ENCODE results near the gene AGAP1.

AGAP1 gene

DNA sequence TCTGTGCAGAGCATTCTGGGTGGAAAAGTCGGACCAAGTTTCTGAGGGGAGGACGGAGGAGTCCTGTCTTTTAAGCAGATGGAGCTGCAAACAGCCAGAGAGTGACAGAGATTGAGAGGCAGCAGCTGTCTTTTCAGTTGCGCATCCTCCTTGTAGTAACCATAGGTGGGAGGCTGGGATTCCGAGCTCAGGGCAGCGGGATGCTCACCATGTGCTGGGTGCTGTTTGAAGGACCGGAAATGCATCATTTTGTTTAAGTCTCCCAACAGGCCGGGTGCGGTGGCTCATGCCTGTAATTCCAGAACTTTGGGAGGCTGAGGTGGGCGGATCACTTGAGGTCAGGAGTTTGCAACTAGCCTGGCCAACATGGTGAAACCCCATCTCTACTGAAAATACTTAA, 93.4 kb downstream of the AGAP1 start:
- TF ChIP-seq TAF1 (IDR thresholded peaks at IDR 0.05; ENCODE audit: borderline replicate concordance, low read depth, low read length) (no peak), POLR2A (IDR thresholded peaks at IDR 0.05; ENCODE audit: low read depth, low read length) (no peak), POLR2AphosphoS5 (IDR thresholded peaks at IDR 0.05; ENCODE audit: low read depth, low read length) (no peak)
- FAIRE-seq = no peak
- DNase-seq (ENCODE audit: insufficient read length) = no peak

DNA sequence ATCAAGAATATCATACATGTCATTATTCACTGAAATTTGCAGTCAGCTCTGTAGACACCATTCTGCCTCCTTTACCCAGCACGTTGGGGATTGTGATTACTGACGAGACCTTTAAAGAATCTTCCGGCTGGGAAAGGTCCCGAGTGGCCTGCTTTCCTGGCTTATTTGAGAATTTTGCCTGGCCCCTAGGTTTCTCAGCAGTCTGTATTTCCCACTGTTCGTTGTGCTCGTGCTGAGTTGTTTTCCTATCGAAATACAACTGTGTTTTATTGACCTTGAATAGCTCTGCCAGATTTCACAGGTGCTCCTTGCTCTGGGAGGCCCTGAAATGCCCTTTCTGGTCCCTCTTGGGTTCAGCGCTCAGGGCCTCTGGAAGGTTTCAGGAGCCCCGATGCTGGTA, 94.9 kb downstream of the AGAP1 start:
- TF ChIP-seq POLR2A (IDR thresholded peaks at IDR 0.05; ENCODE audit: low read depth, low read length) (no peak), TAF1 (IDR thresholded peaks at IDR 0.05; ENCODE audit: borderline replicate concordance, low read depth, low read length) (no peak), POLR2AphosphoS5 (IDR thresholded peaks at IDR 0.05; ENCODE audit: low read depth, low read length) (no peak)
- FAIRE-seq (no peak), DNase-seq (ENCODE audit: insufficient read length) (no peak)

DNA sequence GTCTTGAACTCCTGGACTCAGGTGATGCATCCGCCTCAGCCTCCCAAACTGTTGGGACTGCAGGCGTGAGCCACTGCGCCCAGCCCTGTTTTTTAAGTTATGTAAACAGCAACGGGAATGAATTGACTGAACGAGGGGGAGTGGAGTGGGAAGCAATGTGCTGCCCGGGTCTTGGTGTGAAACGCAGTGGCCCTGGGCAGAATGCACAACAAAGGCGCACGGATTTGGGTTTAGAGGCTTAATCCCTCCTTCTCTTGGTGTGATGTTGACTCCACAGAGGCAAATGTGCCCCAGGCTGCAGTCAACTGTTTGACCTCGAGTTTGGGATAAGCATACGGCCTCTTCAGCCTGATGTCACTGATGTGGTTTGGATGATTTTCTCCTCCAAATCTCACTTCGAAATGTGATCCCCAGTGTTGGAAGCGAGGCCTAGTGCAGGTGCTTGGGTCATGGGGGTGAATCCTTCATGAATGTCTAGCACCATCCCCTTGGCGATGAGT, 97.4 kb downstream of the AGAP1 start:
- FAIRE-seq (no peak), DNase-seq (ENCODE audit: insufficient read length) (no peak)
- TF ChIP-seq TAF1 (IDR thresholded peaks at IDR 0.05; ENCODE audit: borderline replicate concordance, low read depth, low read length) = no peak

DNA sequence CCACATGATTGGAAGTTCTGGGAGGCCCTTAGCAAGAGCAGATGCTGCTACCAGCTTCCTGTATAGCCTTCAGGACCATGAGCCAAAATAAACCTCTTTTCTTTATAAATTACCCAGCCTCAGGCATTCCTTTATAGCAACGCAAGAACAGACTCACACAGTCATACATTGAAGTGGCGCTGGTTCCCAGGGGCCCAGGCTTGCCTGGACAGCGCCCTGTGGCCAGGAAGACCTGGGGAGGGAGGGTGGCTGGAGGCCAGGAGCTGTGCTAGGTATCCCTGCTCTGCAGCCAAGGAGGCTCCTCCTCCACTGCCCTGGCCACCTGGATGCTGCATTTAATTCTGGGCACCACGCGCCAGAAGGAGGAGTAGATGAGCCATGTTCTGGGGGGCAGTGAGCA, 98.1 kb downstream of the AGAP1 start:
- FAIRE-seq (no peak), DNase-seq (ENCODE audit: insufficient read length) (no peak)
- TF ChIP-seq POLR2AphosphoS5 (IDR thresholded peaks at IDR 0.05; ENCODE audit: low read depth, low read length) (no peak), POLR2A (IDR thresholded peaks at IDR 0.05; ENCODE audit: low read depth, low read length) (no peak), TAF1 (IDR thresholded peaks at IDR 0.05; ENCODE audit: borderline replicate concordance, low read depth, low read length) (no peak)

DNA sequence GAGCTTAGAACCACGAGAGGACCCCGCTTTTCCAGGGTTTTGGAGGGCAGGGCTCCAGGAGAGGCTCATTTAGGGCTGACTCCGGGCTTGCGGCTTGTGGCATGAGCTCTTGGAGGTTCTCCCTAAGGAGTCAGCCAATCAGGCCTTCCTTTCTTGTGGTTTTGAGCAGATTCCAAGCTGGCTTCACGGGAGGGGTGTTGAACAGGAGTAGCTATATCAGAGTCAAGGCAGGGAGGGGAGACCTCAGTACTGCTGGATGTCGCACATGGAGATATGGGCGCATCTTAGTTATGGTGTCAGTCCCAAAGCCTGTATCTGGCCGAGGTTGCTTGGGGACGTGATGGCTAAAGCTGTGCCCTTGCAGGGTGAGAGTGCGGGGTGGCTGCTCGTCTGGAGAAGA, 98.6 kb downstream of the AGAP1 start:
- no peak for DNase-seq (ENCODE audit: insufficient read length)
- no peak for FAIRE-seq
- no peak for TF ChIP-seq POLR2AphosphoS5 (IDR thresholded peaks at IDR 0.05; ENCODE audit: low read depth, low read length)
- TF ChIP-seq TAF1 (IDR thresholded peaks at IDR 0.05; ENCODE audit: borderline replicate concordance, low read depth, low read length) = no peak
- no peak for TF ChIP-seq POLR2A (IDR thresholded peaks at IDR 0.05; ENCODE audit: low read depth, low read length)

DNA sequence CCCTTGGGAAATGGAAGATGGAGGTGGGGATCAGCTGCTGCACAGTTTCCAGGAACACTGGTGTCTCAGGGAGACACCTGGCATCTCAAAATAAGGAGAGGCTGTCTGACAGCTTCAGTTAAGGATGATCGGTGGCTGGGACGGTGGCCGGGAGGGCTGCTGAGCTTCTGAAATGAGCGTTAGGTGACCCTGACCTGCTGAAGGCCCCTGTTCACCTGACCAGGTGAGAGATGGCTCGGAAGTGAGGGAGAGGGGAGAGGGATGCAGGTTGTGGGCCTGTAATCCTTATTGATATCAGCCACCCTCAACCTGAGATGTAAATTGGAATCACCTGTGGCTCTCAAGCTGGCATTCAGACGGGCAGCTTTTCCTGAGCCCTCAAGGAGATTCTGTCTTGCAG, 99.0 kb downstream of the AGAP1 start:
- no peak for FAIRE-seq
- DNase-seq (ENCODE audit: insufficient read length) = no peak
- TF ChIP-seq POLR2A (IDR thresholded peaks at IDR 0.05; ENCODE audit: low read depth, low read length) (no peak), POLR2AphosphoS5 (IDR thresholded peaks at IDR 0.05; ENCODE audit: low read depth, low read length) (no peak), TAF1 (IDR thresholded peaks at IDR 0.05; ENCODE audit: borderline replicate concordance, low read depth, low read length) (no peak)

DNA sequence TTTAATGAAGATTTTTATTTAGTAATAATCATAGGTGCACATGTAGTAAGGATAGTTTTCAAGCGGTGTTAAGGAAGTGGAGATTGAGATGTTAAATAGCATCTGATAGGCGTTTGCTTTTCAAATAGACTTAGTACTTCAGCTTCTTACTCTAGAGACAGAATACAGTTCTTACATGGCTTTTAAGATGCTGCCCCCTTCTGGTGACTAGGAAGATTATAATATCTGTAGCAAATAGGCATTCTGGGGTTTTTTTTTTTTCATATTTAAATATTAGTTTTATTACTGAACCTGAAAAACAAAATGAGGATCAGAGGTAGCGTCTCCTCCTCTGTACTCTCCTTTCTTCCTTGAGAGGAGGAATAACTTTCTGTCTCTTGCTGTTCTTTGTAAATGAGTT, 100.2 kb downstream of the AGAP1 start:
- FAIRE-seq = peak; percentile 67

DNA sequence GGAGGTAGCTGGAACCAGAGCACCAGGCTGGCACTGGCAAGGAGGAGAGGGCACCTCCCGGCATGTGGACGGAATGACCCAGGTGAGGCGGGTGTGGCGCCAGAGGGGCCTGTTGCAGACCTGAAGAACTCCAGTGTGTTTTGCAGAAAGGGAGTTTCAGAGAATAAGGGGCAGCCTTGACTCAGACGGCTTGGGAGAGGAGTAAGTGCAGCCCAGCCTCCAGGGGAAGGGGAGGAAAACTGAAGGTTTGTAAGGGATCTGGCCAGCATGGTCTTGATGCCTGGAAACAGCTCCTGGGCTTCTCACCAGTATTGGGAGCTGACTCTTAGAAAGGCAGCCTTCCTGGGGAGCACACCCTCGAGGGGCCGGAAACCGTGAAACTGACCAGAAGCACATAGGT, 101.1 kb downstream of the AGAP1 start:
- TF ChIP-seq POLR2AphosphoS5 (IDR thresholded peaks at IDR 0.05; ENCODE audit: low read depth, low read length) (no peak), POLR2A (IDR thresholded peaks at IDR 0.05; ENCODE audit: low read depth, low read length) (no peak), TAF1 (IDR thresholded peaks at IDR 0.05; ENCODE audit: borderline replicate concordance, low read depth, low read length) (no peak)
- DNase-seq (ENCODE audit: insufficient read length) (no peak), FAIRE-seq (no peak)

More for the DNA sequence above, 100.2 kb downstream of the AGAP1 start:
- TF ChIP-seq POLR2A (IDR thresholded peaks at IDR 0.05; ENCODE audit: low read depth, low read length) (no peak), TAF1 (IDR thresholded peaks at IDR 0.05; ENCODE audit: borderline replicate concordance, low read depth, low read length) (no peak), POLR2AphosphoS5 (IDR thresholded peaks at IDR 0.05; ENCODE audit: low read depth, low read length) (no peak)
- DNase-seq (ENCODE audit: insufficient read length) = no peak

DNA sequence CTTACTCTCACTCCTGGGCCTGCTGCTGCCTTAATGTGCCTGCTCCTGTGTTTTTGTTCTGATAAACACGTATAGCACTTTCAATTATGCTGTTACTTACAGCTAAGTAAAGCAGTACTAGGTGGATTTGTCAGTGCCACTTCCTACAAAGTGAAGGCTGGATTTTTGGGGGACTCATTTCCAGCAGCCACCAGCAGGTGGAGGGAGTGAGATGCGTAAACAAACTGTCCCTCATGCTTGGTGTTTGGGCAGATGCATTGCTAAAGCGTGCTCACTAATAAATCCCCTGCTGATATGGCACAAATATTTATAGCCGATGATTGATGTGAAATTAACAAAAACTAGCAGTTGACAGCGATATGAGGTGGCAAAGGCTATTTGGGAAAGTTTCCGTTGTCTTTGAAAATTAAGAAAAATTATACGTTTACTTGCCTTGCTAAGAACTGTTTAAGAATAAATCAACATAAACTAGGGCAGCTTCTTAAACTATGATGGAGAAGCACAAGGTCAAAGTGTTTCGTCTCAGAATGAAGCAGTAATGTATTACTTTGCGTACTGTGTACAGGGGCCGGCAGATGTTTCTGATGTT, 101.7 kb downstream of the AGAP1 start:
- DNase-seq (ENCODE audit: insufficient read length) (no peak), FAIRE-seq (no peak)
- no peak for TF ChIP-seq POLR2AphosphoS5 (IDR thresholded peaks at IDR 0.05; ENCODE audit: low read depth, low read length)
- no peak for TF ChIP-seq TAF1 (IDR thresholded peaks at IDR 0.05; ENCODE audit: borderline replicate concordance, low read depth, low read length)
- TF ChIP-seq POLR2A (IDR thresholded peaks at IDR 0.05; ENCODE audit: low read depth, low read length) = no peak

DNA sequence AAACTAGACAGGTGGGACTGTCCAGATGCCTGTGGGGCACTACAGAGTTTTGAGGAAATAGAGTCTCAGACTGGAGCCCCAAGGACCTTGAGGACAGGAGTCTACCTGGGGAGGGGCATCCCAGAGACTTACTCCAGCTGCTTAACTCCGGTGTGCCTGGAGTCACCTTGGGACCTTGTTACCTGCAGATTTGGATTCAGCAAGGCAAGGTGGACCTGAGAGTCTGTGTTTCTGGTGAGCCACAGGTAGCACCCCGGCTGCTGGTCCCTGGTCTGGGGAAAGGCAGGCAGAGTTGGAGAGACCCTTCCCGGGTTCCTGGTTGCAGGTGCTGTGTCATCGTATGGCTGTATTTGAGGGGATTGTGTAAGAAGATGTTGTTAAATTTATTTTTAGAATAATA, 102.4 kb downstream of the AGAP1 start:
- TF ChIP-seq TAF1 (IDR thresholded peaks at IDR 0.05; ENCODE audit: borderline replicate concordance, low read depth, low read length) (no peak), POLR2AphosphoS5 (IDR thresholded peaks at IDR 0.05; ENCODE audit: low read depth, low read length) (no peak), POLR2A (IDR thresholded peaks at IDR 0.05; ENCODE audit: low read depth, low read length) (no peak)
- no peak for FAIRE-seq
- no peak for DNase-seq (ENCODE audit: insufficient read length)

DNA sequence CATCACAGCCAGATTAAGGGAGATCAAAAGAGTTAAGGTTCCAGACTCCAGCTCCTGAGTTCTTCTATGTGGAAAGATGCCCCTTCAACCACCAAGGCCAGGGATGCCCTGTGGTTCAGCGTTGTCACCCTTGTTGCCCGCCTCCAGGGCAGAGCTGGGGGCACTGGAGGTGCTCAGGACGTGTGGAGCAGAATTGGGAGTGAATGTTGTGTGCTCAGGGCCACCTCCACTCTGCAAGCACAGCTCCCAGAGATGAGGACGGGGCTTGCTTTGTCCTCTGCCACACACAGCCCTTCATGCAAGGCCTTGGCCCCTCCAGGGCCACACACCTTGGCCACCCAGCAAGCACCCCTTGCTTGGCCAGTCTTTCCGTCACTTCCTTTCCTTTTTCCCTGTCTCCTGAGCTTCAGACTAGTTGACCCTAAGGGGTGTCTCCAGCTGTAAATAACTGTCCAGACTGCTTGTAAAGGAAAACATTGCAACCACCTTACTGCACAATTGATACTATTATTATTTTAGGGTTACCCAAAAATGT, 103.3 kb downstream of the AGAP1 start:
- TF ChIP-seq POLR2AphosphoS5 (IDR thresholded peaks at IDR 0.05; ENCODE audit: low read depth, low read length) = no peak
- no peak for TF ChIP-seq POLR2A (IDR thresholded peaks at IDR 0.05; ENCODE audit: low read depth, low read length)
- TF ChIP-seq TAF1 (IDR thresholded peaks at IDR 0.05; ENCODE audit: borderline replicate concordance, low read depth, low read length) = no peak
- no peak for FAIRE-seq

DNA sequence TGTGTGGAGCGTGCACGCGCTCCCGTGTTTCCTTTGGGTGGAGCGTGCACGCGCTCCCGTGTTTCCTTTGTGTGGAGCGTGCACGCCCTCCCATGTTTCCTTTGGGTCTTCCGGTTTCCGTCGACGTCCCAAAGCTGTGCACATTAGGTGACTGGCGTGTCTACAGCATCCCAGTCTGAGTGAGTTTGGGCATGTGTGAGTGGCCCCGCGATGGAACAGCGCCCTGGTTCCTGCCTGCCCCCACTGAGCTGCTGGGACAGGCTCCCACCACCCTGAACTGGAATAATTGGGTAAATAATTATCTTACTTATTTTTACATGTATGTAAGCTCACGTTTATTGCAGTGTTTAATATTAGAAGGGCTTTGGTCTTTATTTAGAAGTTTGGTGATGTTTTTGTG, 104.2 kb downstream of the AGAP1 start:
- FAIRE-seq (no peak), DNase-seq (ENCODE audit: insufficient read length) (no peak)
- TF ChIP-seq POLR2A (IDR thresholded peaks at IDR 0.05; ENCODE audit: low read depth, low read length) (no peak), TAF1 (IDR thresholded peaks at IDR 0.05; ENCODE audit: borderline replicate concordance, low read depth, low read length) (no peak), POLR2AphosphoS5 (IDR thresholded peaks at IDR 0.05; ENCODE audit: low read depth, low read length) (no peak)

More for the DNA sequence above, 103.3 kb downstream of the AGAP1 start:
- no peak for DNase-seq (ENCODE audit: insufficient read length)

All from GM12892 (cell line).